Right ventricle myocardium inferior (tissue), 1 donor: Measurements from ENCODE around the gene SNPH. TPM values are rescaled to one million over a fixed set of nuclear protein-coding genes. Genes with fewer than 3 reads are reported as not detected.

Experiments used
- ATAC-seq: fragments of 200-7000 bp; cut with Tn5 transposase; one replicate; pipeline ENCODE4 v1.9.1; 2020; ENCODE audit warnings: mild to moderate bottlenecking, moderate library complexity
- DNase-seq: peaks from one replicate; pipeline ENCODE4 v3.0.0; 2021; ENCODE audit errors: missing footprints
- intact Hi-C: fragments of 100-400 bp; cut with DNase I; formaldehyde crosslinking; loops from one replicate; pipeline ENCODE4 v1.11.0; 2022
- total RNA-seq: library from RNA; stranded (reverse); fragmentation: NEBNext Ultra II Directional; extraction: Animal tissue kit (Norgen Biotek cat#: 25700); gene quantifications from one replicate; pipeline ENCODE4 v1.2.1, GENCODE V29; 2021
- donor health status: DM: no; HTN: yes; CAD: no; lungs with severe emphysema.

SNPH gene
- total RNA-seq, 1 donor from 2014 or later = 8.5 TPM

DNA sequence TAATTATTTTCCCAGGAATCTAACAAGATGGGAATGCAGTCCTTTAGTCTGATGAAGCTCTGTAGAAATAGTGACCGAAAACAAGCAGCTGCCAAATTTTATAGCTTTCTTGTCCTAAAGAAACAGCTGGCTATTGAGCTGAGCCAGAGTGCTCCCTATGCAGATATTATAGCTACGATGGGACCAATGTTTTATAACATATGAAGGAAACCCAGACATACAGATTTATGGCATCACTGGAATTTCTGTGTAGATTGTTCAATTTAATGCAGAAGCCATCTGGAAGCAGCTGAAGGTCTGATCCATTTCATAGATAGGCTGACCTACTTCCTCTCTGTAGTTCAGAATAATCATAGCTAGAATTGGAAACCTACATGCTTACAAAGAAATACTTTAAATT, 11.8 kb upstream of the SNPH start:
- ATAC-seq (no peak), DNase-seq (no peak)
- intact Hi-C loops = no loop called here

DNA sequence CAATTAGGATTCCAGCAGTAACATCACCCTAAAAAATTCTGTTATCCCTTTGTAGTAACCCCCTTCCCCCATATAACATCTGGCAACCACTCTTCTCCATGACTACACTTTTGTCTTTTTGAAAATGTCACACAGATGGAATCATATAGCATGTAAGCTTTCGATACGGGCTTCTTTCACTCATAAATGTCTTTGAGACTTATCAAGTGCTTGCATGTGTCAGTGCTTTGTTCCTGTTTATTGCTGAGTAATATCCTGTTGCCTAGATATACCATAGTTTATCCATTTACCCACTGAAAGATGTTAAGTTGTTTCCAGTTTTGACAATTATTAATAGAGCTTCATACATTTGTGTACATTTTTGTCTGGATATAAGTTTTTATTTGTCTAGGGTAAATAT, 10.4 kb upstream of the SNPH start:
- ATAC-seq (no peak), DNase-seq (no peak)
- intact Hi-C loops = no loop called here

DNA sequence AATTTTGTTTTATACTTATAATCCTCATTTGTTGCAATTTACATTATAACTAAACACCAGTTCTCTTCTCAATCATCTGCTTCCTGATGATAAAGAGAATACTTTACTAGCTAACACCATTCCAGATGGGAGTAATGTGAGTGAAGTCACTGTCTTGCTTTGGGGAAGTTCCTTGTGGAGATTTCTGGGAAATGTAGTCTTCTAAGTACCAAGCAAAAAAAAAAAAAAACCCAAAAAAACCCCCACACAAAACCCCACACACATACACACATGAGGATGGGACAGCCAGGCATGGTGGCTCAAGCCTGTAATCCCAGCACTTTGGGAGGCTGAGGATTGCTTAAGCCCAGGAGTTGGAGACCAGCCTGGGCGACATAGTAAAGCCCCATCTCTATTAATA, 2.2 kb upstream of the SNPH start:
- ATAC-seq = no peak
- DNase-seq = no peak
- intact Hi-C loops = no loop called here

DNA sequence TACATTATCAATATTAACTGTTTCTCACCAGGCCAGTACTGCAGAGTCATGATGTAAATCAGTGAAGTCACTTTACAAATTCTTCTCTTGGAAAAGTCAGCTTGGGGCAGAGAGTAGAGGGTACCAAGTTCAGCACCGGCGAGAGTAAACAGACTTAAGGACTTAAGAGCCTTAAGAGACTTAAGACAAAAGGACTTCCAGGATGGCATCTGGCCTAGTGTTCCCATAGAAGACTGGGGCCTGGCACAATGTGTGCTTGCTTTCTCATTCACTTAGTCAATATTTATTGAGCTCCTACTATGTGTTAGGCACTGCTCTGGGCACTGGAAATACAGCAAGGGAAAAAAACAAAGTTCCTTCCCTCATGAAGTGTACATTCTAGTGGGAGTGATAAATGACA, 1.4 kb upstream of the SNPH start:
- intact Hi-C loops = no loop called here
- no peak for ATAC-seq
- no peak for DNase-seq

DNA sequence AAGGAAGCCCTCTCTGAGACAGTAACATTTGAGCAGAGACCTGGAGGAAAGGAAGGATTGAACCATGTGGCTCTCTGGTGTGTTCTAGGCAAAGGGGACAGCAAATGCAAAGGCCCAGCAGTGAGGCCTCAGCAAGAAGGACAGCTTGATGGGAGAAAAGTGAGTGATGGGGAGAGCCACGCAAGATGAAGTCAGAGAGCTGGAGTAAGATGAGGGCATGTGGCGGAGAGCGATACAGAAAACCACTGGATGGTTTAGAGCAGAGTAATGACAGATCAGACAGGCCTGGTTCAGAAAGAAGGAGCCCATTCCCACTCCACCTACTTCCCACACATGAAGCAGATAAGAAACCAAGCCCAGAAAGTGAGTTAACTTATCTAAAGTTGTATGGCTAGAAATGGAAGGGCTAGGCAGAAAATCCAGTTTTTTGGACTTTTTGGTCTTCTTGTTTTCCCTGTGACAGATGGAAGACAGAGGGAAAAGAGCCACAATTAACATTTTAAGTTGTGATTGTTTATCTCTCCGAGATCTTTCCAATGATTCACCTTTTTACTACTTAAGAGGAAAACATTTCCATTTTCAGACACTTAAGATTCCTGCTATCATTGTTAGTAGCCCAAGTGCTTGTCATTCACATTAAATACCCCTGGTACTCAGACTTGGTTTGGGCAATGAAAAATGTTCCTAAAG, 723 bp upstream of the SNPH start:
- intact Hi-C loops = no loop called here
- no peak for ATAC-seq
- DNase-seq = no peak

DNA sequence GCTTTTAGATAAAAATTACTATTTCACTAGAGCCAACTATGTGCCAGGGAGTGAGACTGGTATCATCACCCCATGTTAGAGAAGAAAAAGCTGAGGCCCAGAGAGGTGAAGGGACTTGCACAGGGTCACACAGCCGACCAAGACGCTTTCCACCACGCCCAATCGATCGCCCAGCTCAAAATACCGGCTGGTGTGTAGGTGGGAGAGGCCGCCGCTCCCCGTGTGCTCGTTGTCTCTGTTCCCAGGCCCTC, 253 bp upstream of the SNPH start:
- ATAC-seq = no peak
- DNase-seq = no peak
- intact Hi-C loops = no loop called here

DNA sequence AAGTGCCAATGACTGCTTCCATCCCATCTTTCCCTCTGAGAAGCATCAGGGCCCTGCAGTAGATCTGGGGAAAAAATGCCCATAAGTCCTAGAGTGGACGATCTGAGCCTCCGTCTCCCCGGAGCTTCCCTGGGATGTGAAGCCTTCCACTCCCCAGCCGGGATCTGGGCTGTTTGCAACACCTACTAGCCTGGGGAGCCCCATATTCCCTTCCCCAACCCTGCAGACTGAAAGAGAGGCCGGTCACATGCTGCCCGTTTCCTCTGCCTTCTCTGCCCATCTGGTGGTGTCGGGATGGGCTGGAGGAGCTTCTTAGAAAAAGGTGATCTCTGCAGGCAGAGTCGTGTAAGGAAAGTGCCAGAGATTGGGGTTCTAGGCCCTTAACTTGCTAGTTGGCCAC, 1.1 kb downstream of the SNPH start:
- ATAC-seq (no peak), DNase-seq (no peak)
- intact Hi-C loops = no loop called here

DNA sequence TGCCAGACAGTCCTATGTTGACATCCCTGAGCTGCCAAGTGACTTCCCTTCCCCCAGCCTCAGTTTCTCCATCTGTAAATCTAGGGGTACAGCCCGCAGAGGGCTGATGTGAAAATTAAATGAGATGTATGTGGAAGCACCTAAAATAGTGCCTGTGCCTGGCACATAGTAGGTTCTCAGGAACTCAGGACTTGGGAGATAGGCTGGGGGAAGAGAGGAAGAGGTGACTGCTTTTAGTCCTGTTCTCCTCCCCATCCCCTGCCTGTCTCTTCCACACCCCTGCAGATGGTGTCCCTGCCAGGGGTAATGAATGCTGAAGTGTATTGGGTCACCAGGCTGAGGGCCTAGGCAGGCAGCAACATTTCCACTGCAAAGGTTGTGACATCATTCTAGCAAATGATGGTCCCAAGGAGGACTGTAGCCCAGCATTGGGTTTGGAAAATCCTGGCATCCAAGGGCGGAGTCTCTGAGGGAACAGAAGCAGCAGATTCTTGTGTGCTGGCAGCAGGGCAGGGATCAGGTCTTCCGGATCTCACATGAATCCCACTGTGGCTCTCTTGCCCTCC, 1.8 kb downstream of the SNPH start:
- intact Hi-C loops = no loop called here
- ATAC-seq (no peak), DNase-seq (no peak)

DNA sequence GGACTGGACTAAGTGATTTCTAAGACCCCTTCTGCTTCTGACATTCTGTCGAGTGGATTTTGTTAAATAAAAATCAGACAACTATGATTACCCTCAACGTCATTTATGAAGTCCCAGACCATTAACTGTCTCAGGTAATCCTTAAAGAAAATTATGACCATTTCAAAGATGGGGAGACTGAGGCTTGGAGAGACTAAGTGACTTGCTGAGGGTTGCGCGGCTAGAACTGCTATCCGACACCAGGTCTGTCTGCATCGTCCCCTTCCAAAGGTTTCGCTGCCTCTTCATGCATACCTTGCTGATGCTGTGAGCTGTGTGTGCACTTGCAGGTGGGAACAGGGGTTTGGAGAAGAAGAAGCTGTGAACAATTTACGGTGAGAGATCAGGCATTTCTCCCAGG, 3.1 kb downstream of the SNPH start:
- intact Hi-C loops = no loop called here
- no peak for ATAC-seq
- no peak for DNase-seq

DNA sequence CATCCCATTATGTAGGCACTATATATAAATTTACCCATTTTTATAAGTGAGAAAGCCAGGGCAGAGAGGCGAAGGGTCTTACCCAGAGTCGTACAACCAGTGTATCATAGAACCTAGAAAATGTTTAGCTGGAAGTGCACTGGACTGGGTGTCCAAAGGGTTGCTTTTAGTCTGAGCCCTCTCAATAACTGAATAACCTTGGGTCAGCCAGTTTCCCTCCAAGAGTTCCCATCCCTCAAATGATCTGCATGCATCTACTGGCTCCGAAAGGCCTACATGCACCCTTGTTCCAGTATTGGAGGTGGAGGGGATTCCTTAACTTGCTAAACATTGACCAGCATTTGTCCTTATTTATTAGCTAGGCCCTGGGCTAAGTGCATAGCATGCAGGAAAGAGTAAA, 3.8 kb downstream of the SNPH start:
- intact Hi-C loops = no loop called here
- ATAC-seq (no peak), DNase-seq (no peak)

DNA sequence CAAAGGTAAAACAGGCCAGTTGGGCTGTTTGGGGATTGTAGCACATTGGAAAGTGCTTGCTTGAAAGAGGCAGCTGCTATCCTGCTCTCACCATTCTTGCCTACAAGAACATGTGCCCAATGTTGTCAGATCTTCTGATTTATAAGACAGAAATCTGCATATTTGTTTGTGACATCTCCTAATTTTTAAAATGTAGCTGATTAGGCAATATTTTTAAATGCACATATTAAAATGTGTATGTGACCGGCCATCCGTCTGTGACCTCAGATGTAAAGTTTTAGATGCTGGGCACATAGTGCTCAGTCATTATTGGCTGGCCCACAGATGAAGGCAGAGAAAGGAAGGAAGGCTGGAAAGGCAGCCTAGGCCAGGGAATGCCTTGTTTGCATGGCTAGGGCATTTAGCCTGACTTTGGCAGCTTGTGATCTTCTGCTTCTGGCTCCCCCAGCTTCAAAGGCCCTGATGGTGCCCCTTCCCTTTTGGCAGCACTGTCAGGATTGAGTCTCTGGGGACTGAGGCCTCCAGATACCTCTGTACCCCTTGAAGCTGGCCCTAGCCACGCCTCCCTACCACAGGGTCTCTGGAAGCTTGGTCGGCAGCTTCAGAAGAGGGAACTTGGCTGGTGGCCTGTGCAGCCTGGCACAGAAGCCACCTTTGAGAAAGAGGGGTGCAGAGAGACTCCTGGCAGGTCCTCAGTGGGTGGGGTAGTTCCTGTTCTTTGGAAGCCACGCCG, 6.4 kb downstream of the SNPH start:
- ATAC-seq (no peak), DNase-seq (no peak)
- intact Hi-C loops = no loop called here

DNA sequence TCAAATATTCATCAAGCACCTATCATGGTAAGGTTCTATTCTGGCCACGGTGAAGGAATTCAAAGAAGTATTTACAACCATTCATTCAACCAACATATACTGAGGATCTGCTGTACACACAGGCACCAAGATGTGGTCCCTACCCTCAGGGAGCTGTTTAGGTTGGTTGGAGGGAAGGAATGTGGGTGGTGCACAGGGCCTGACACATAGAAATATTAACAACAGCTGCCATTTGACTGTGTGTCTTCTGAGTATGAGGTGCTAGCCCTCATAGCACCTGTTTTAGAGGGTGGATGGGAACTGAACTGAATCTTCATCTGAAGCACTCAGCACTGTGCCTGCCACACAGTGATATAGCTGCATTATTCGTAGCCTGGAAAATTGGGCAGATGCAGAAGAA, 7.3 kb downstream of the SNPH start:
- DNase-seq = no peak

DNA sequence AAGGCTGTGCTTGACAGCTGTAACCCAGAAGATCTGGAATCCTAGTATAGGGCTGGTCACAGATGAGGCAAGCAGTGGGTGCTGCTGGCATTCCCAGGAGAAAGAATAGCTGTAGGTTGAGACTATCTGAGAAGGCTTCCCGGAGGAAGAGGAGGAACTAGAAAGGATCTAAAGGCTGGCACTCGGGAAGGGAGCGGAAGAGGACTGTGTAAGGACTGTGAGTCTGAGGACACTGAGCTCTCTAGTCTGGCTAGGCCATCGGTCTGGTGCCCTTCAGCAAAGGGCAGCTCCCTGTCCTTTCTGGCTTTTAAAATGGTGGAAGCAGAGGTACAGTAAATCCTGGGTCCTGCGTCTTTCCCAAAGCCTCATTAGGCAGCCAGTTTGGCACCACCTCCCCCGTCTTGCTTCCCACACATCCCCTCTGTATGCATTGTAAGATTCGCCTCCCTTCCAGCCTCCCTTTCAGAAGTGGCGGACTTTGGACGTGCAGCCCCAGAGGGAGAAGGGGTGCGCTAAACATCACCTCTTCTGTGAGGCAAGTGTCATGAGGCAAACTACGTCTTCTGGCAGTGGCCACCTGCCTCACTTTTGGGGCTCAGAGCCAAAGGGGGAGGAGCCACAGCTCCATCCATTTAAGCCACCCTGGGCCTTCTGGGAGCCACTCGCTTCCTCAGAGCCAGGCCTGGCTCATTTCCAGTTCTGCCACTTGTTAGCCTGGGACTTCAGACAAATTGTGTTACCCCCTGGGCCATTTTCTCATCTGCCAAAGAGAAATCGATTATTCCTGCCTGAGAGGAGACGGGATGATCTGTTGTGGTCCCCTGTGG, 8.6 kb downstream of the SNPH start:
- peak; percentile 38 for ATAC-seq
- intact Hi-C loops = no loop called here
- no peak for DNase-seq

More for the DNA sequence above, 7.3 kb downstream of the SNPH start:
- no peak for ATAC-seq
- intact Hi-C loops = no loop called here

DNA sequence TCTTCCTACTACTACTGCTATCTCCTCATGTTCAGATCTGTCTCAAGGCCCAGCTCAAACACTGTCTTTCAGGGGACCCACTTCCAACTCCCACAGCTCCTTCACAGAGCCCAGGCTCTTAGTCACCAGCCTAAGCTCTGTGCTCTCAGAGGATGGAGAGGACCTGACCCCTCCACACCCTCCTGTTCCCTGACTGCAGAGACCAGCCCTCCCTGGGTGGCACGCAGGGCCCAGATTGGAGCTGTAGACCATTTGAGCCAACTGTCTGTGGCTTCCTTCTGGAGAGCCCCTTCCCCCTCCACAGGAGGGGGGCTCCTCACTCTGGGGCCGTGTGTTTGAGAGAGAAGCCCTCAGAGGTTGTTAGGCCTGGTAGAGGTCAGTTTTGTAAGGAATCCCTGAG, 9.8 kb downstream of the SNPH start:
- no peak for DNase-seq
- intact Hi-C loops = no loop called here
- ATAC-seq = no peak

DNA sequence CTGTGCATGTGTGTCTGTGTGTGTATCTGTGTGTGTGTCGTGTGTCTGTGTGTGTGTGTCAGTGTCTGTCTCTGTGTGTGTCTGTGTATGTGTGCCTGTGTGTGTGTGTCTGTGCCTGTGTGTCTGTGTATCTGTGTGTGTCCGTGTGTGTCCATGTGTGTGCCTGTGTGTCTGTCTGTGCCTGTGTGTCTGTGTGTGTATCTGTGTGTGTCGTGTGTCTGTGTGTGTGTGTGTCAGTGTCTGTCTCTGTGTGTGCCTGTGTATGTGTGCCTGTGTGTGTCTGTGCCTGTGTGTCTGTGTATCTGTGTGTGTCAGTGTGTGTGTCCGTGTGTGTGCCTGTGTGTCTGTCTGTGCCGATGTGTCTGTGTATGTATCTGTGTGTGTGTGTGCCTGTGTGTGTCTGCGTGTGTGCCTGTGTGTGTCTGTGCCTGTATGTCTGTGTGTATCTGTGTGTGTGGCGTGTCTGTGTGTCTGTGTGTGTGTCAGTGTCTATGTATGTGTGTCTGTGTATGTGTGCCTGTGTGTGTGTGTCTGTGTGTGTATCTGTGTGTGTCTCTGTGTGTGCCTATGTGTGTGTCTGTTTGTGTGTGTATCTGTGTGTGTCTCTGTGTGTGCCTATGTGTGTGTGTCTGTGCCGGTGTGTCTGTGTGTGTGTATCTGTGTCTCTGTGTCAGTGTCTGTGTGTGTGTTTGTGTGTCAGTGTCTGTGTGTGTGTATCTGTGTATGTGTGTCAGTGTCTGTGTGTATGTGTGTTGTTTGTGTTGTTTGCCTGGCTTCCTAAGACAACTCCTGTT, 11.6 kb downstream of the SNPH start:
- DNase-seq = no peak
- ATAC-seq = no peak
- intact Hi-C loops = no loop called here

DNA sequence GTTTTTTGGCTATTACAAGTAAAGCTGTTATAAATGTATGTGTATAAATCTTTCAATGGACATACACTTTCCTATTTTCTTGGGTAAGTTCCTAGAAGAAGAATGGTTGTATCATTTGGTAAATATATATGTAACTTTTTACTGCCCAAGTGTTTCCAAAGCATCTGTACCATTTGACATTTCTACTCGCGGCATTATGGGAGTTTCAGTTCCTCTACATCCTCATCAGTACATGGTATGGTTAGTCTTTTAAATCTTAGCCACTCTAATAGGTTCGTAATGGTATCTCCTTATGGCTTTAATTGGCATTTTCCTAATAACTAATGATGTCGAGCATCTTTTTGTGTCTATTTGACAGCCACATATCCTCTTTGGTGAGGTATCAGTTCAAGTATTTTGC, 12.9 kb downstream of the SNPH start:
- DNase-seq = no peak
- intact Hi-C loops = no loop called here
- no peak for ATAC-seq

DNA sequence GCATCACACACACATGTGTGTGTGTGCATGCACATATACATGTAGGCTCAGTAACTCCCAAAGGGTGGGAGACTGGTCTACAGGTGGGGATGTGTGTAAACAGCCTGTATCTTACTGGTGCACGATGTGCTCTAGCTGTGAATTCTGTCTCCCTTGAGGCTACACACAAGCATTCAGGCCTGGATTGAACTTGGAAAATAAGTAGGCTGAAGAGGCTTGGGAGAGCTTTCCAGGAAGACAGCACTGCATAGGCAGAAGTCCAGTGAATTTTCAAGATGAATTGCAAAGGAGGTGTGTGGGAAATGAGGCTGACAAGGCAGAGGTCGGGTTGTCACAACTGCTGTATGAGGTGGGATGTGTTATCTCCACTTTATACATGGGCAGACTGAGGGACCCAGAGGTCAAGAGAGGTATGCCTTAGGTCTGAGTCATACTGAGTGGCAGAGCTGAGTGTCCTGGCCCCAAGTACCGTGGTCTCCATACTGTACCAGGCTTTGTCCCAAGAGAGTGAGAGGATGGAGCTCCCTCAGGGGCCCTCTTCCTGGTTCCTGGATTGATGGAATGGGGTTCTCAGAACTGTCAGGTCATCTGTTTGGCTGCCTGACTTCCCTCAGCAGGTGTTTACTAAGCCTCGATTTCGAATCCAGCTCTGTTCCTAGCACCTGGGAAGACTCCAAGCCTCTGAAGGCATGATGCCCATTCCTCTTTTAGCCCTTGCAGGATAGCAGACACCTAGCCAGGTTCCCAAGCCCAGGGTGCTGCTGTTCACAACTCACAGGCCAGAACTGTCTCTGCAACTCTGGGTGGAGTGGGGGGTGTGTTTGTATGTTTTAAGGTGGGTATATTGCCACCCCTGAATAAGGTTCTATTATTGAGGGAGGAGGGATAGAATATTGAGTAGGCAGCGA, 14.4 kb downstream of the SNPH start:
- ATAC-seq = peak; percentile 45
- intact Hi-C loops = no loop called here
- DNase-seq = no peak
